ENCODE measurements around the gene FCHSD2.
A peak's percentile ranks its signal among the peaks of the same experiment; 100 is the strongest.
"Not testable (repeated sequence)": the region's sequence is repeated elsewhere in the genome, so short reads cannot be mapped to it uniquely, and the experiment has no call there.

The FCHSD2 gene

GRCh38 chr11:72821920-72822799, 320.0 kb downstream of the FCHSD2 start:
- peak; percentile 93 for DNase-seq (ENCODE audit: low spot score)

GRCh38 chr11:72821221-72821919, 320.7 kb downstream of the FCHSD2 start:
- no peak for DNase-seq (ENCODE audit: low spot score)

GRCh38 chr11:72820439-72821139, 321.5 kb downstream of the FCHSD2 start:
- DNase-seq (ENCODE audit: low spot score), result no peak

- DNase-seq (ENCODE audit: low spot score), result no peak
These were observed 323.1 kb downstream of the FCHSD2 start for GRCh38 chr11:72818971-72819370.

GRCh38 chr11:72817966-72818365, 324.2 kb downstream of the FCHSD2 start:
- DNase-seq (ENCODE audit: low spot score), result no peak

GRCh38 chr11:72816404-72816990, 325.6 kb downstream of the FCHSD2 start:
- peak; percentile 54 for DNase-seq (ENCODE audit: low spot score)

- no peak for DNase-seq (ENCODE audit: low spot score)
These were observed 327.0 kb downstream of the FCHSD2 start for GRCh38 chr11:72815110-72815618.

- peak; percentile 90 for DNase-seq (ENCODE audit: low spot score)
These were observed 327.6 kb downstream of the FCHSD2 start, which contains the start of gene ATG16L2 for GRCh38 chr11:72814286-72815109. Gene ATG16L2, plus strand, starts transcription at chr11:72814411. Its CDS starts 35 bp downstream, at chr11:72814446.

- DNase-seq (ENCODE audit: low spot score), result peak; percentile 88
These were observed 328.3 kb downstream of the FCHSD2 start for GRCh38 chr11:72813740-72814285.

GRCh38 chr11:72812967-72813739, 329.0 kb downstream of the FCHSD2 start:
- DNase-seq (ENCODE audit: low spot score), result peak; percentile 86

GRCh38 chr11:72812604-72812966, 329.5 kb downstream of the FCHSD2 start:
- peak; percentile 48 for DNase-seq (ENCODE audit: low spot score)

GRCh38 chr11:72811686-72812085, 330.4 kb downstream of the FCHSD2 start:
- not testable (repeated sequence) for DNase-seq (ENCODE audit: low spot score)

- no peak for DNase-seq (ENCODE audit: low spot score)
These were observed 333.8 kb downstream of the FCHSD2 start for GRCh38 chr11:72808331-72808798.

- no peak for DNase-seq (ENCODE audit: low spot score)
These were observed 334.3 kb downstream of the FCHSD2 start for GRCh38 chr11:72807792-72808191.

GRCh38 chr11:72807021-72807693, 335.0 kb downstream of the FCHSD2 start:
- no peak for DNase-seq (ENCODE audit: low spot score)

- DNase-seq (ENCODE audit: low spot score), result not testable (repeated sequence)
These were observed 335.7 kb downstream of the FCHSD2 start for GRCh38 chr11:72806378-72806777.

GRCh38 chr11:72805216-72805615, 336.9 kb downstream of the FCHSD2 start:
- DNase-seq (ENCODE audit: low spot score), result no peak

GRCh38 chr11:72802822-72803221, 339.3 kb downstream of the FCHSD2 start:
- DNase-seq (ENCODE audit: low spot score), result no peak

GRCh38 chr11:72799441-72799840, 342.7 kb downstream of the FCHSD2 start:
- no peak for DNase-seq (ENCODE audit: low spot score)
